H1 (cell line): ENCODE measurements around the gene IL27RA. TPM values are rescaled to one million over a fixed set of nuclear protein-coding genes. Genes with fewer than 3 reads are reported as not detected.

Experiments
- EP300 ChIP-seq, 2 experiments: IDR thresholded peaks; 1 replicate in 1 of 2; 2 replicates in 1 of 2; pipeline ENCODE4 v1.6.1; 2011 to 2012; ENCODE audit warnings: low read depth in 2 of 2, low read length in 2 of 2, mild to moderate bottlenecking in 2 of 2, borderline replicate concordance in 1 of 2, inconsistent platforms in 1 of 2, moderate library complexity in 1 of 2
- KDM1A ChIP-seq: fragments of 200-600, 300-600 bp; sonication (generic); IDR thresholded peaks from 2 replicates; pipeline ENCODE4 v1.7.1; 2016; ENCODE audit warnings: mild to moderate bottlenecking, low read length, borderline replicate concordance
- KDM5A ChIP-seq: fragments of 200-600 bp; IDR thresholded peaks from 2 replicates; pipeline ENCODE4 v1.7.1; 2012; ENCODE audit warnings: mild to moderate bottlenecking, low read length, inconsistent platforms, mixed read lengths
- polyA plus RNA-seq, 7 experiments: library from polyadenylated mRNA; depleted of rRNA in 3 of 7; stranded (reverse) in 5 of 7; unstranded in 2 of 7; fragments of >200 nt in 5 of 7; fragments of 200-250 nt in 2 of 7; gene quantifications; 1 replicate in 5 of 7; 2 replicates in 1 of 7; 4 replicates in 1 of 7; pipeline versions ENCODE4 v1.2.1 to v1.2.3, GENCODE V29; 2011 to 2013; ENCODE audit warnings: missing spikeins in 2 of 7, mixed read lengths in 2 of 7
- total RNA-seq: library from RNA; stranded (reverse); fragmentation: NEBNext Ultra II Directional; extraction: Animal tissue kit (Norgen Biotek cat#: 25700); gene quantifications from 2 replicates; pipeline ENCODE4 v1.2.1, GENCODE V29; 2021

IL27RA gene
- total and polyA plus RNA-seq, 2 of the 8 experiments (the other 6 are each of a cell fraction or from before 2014, with no cell fraction given): 9.9 to 14.7 TPM

DNA sequence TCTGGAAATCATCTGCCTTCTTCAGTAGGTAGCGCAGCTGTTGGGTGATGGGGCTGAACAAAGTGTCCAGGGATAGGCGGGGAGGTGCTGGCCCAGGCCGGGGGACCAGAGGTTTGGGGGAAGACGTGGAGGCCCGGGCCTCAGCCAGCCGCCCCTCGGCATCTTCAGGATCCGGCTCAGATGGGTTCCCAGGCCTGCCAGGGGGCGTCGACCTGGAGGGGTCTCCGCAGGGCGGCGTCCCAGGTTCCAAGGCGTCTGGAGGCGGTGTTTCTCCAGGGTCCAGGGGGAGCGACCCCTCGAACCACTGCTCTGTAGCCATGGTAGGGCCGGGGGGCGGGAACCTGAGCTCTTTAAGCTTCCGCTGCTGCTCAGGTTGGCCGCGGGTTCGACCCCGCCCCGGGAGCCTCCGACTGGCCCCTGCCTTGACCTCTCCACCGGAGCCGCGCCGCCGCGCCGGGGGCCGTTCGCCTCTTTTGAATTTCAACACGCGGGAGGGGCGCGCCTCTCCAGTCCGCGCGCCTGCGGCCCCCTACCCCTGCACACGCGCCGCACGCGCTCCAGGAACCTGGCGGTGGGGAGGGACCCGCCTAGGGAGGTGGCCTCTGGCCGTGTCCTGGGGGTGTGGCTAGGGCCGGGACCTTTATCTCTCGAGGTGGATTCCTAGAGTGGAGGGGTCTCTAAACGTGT is 53.9 kb downstream of the IL27RA start, which contains the start of gene C19orf67 (continued):
- TF ChIP-seq KDM5A: no peak
- no peak for TF ChIP-seq KDM1A
- TF ChIP-seq EP300 (IDR thresholded peaks at IDR 0.05; ENCODE audit: borderline replicate concordance in 1 of 2, low read depth in 2 of 2, low read length in 2 of 2): no peak
